Activated CD4-positive, alpha-beta T cell treated with anti-CD3 and anti-CD28 coated beads, Interleukin-2, amount 50 U/mL, for 24 hours (primary cell): Measurements from ENCODE around the gene RPS13.
"Not testable (repeated sequence)": the region's sequence is repeated elsewhere in the genome, so short reads cannot be mapped to it uniquely, and the experiment has no call there.

ENCODE experiments used
- DNase-seq, 2 donors: peaks; one replicate each; pipeline ENCODE4 v3.0.0-alpha.2; 2020; ENCODE audit warnings: low read depth in 1 of 2, low spot score in 1 of 2

RPS13 gene

GRCh38 chr11:17077520-17078401, at the start of gene RPS13:
Gene RPS13 (minus strand): TSS chr11:17077667. CDS start chr11:17077641, 26 bp downstream.
- peak; percentile 79 to 93 for DNase-seq

GRCh38 chr11:17121981-17122380, 44.5 kb upstream of the RPS13 start:
- DNase-seq, result no peak

- DNase-seq, result no peak
These were observed 39.8 kb upstream of the RPS13 start for GRCh38 chr11:17117262-17117661.

- DNase-seq, result no peak
These were observed 38.6 kb upstream of the RPS13 start for GRCh38 chr11:17116117-17116516.

- DNase-seq, result not testable (repeated sequence)
These were observed 30.3 kb upstream of the RPS13 start for GRCh38 chr11:17107745-17108144.

GRCh38 chr11:17105404-17106040, 28.1 kb upstream of the RPS13 start:
- DNase-seq, result not testable (repeated sequence)

GRCh38 chr11:17102462-17102861, 25.0 kb upstream of the RPS13 start:
- DNase-seq, result no peak

GRCh38 chr11:17098658-17099057, 21.2 kb upstream of the RPS13 start:
- no peak for DNase-seq

GRCh38 chr11:17098038-17098437, 20.6 kb upstream of the RPS13 start:
- no peak for DNase-seq

GRCh38 chr11:17085976-17086375, 8.5 kb upstream of the RPS13 start:
- not testable (repeated sequence) for DNase-seq

GRCh38 chr11:17077240-17077519, 287 bp downstream of the RPS13 start:
- DNase-seq, result no peak

- DNase-seq, result no peak
These were observed 789 bp downstream of the RPS13 start for GRCh38 chr11:17076517-17077239.

GRCh38 chr11:17075506-17075905, 2.0 kb downstream of the RPS13 start:
- DNase-seq, result no peak

GRCh38 chr11:17073370-17074027, 4.0 kb downstream of the RPS13 start:
- DNase-seq, result no peak

- no peak for DNase-seq
These were observed 10.1 kb downstream of the RPS13 start for GRCh38 chr11:17067417-17067816.

- no peak for DNase-seq
These were observed 10.8 kb downstream of the RPS13 start for GRCh38 chr11:17066691-17067090.

- DNase-seq, result peak in 1 of 2 donors; percentile 33
These were observed 14.1 kb downstream of the RPS13 start for GRCh38 chr11:17063171-17064002.

- DNase-seq, result not testable (repeated sequence)
These were observed 26.3 kb downstream of the RPS13 start for GRCh38 chr11:17051146-17051545.

GRCh38 chr11:17048491-17048890, 29.0 kb downstream of the RPS13 start:
- not testable (repeated sequence) for DNase-seq

- DNase-seq, result no peak
These were observed 30.8 kb downstream of the RPS13 start for GRCh38 chr11:17046690-17047089.
